Spleen (tissue), 7 donors: Measurements from ENCODE around the gene ACKR2.

Experiments
- CTCF ChIP-seq, 11 experiments: fragments of 200-600 bp in 7 of 11; fragments of 450-650 bp in 4 of 11; sonication (generic) in 4 of 11; IDR thresholded peaks in 8 of 11; conservative IDR thresholded peaks in 3 of 11; 1 replicate in 7 of 11; 2 replicates in 4 of 11; pipeline versions ENCODE4 v1.4.0 to v1.8.0; 2016 to 2021; ENCODE audit warnings: antibody characterized with exemption in 11 of 11, inconsistent platforms in 4 of 11, mild to moderate bottlenecking in 1 of 11
- POLR2A ChIP-seq, 3 donors: fragments of 450-650 bp; IDR thresholded peaks; one replicate each; pipeline ENCODE4 v1.5.1; 2017; ENCODE audit warnings: antibody characterized with exemption in 3 of 3, mild to moderate bottlenecking in 1 of 3
- donor health status: DM: no; HTN: no; CAD: no; lungs with moderate emphysema.
- donor health status: DM: no; HTN: no; CAD: no.
- donor health status: DM: no; HTN: no; CAD: no.

GRCh38 chr3:42769477-42770131 lies 39.6 kb upstream of the ACKR2 start:
- no peak for TF ChIP-seq CTCF (IDR thresholded peaks at IDR 0.05 in 8 of 11, conservative IDR thresholded peaks at IDR 0.05 in 3 of 11)
- no peak for TF ChIP-seq POLR2A (IDR thresholded peaks at IDR 0.05)
